GM21528 (cell line): ENCODE results near the gene SLC4A7.
"Not testable (repeated sequence)": the region's sequence is repeated elsewhere in the genome, so short reads cannot be mapped to it uniquely, and the experiment has no call there.

Source experiments
- ATAC-seq: cut with Tn5 transposase; IDR thresholded peaks from one replicate; pipeline ENCODE4 v1.9.1; 2021; ENCODE audit warnings: mild to moderate bottlenecking, moderate library complexity; ENCODE audit not compliant: unreplicated experiment, low FRiP score

Gene SLC4A7

GRCh38 chr3:27488821-27489220, 4.6 kb upstream of the SLC4A7 start:
- no peak for ATAC-seq

GRCh38 chr3:27487383-27487782, 3.2 kb upstream of the SLC4A7 start:
- ATAC-seq = no peak

DNA sequence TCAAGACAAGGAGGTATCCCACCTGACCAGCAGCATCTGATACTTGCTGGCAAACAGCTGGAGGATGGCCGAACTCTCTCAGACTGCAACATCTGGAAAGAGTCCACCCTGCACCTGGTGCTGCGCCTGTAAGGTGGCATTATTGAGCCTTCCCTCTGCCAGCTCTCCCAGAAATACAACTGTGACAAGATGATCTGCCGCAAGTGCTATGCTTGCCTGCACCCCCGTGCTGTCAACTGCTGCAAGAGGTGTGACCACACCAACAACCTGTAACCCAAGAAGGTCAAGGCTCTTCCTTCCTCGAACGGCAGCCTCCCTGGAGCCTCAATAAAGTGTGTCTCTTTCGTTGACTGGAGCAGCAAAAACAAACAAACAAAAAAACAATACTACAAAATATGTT, 2.2 kb upstream of the SLC4A7 start:
- ATAC-seq = no peak

GRCh38 chr3:27485866-27486265, 1.7 kb upstream of the SLC4A7 start:
- ATAC-seq = no peak

- ATAC-seq = peak; percentile 32
Observed at GRCh38 chr3:27483117-27484014, 818 bp downstream of the SLC4A7 start.

GRCh38 chr3:27479806-27480543, 4.2 kb downstream of the SLC4A7 start:
- ATAC-seq = no peak

- no peak for ATAC-seq
Observed at GRCh38 chr3:27471923-27472550, 12.1 kb downstream of the SLC4A7 start.

- ATAC-seq = no peak
Observed at GRCh38 chr3:27468283-27468886, 15.8 kb downstream of the SLC4A7 start.

GRCh38 chr3:27467545-27467944, 16.6 kb downstream of the SLC4A7 start:
- peak; percentile 86 for ATAC-seq

GRCh38 chr3:27464646-27465045, 19.5 kb downstream of the SLC4A7 start:
- no peak for ATAC-seq

GRCh38 chr3:27462228-27462627, 22.0 kb downstream of the SLC4A7 start:
- ATAC-seq = no peak

DNA sequence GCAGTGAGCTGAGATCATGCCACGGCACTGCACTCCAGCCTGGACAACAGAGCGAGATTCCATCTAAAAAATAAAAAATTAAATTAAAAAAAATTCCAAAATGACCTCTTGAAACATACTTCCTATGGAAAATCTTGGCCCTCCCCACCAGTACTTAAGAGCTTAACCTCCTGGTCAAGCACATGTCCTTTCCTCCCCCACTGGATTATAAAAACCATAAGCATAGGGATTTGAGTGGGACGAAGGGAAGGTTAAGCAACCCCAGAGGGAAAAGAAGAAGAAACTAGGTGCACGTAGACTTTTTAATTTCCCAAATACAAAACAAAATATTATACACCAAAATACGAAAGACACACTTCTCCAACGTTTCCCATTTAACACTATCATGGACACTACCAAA, 25.3 kb downstream of the SLC4A7 start:
- ATAC-seq = no peak

GRCh38 chr3:27456554-27456953, 27.6 kb downstream of the SLC4A7 start:
- no peak for ATAC-seq

DNA sequence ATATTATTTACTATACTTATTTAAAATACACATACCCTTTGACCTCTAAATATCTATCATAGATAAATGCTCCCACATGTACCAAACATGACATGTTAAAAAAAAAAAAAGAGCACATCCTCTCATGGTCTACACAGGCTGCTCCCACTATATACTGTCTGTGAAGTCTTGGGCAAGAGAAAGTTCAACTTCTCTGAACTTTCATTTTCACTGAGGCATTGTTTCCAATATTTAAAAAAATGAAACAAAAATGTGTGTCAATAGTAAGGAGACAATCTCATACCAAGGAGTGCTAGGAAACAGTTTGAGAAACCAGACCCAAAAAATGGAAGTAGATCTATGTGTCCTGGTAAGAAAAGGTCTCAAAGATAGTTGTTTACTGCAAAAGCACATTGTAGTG, 29.3 kb downstream of the SLC4A7 start:
- ATAC-seq = peak; percentile 62

- ATAC-seq = no peak
Observed at GRCh38 chr3:27454461-27454860, 29.7 kb downstream of the SLC4A7 start.

DNA sequence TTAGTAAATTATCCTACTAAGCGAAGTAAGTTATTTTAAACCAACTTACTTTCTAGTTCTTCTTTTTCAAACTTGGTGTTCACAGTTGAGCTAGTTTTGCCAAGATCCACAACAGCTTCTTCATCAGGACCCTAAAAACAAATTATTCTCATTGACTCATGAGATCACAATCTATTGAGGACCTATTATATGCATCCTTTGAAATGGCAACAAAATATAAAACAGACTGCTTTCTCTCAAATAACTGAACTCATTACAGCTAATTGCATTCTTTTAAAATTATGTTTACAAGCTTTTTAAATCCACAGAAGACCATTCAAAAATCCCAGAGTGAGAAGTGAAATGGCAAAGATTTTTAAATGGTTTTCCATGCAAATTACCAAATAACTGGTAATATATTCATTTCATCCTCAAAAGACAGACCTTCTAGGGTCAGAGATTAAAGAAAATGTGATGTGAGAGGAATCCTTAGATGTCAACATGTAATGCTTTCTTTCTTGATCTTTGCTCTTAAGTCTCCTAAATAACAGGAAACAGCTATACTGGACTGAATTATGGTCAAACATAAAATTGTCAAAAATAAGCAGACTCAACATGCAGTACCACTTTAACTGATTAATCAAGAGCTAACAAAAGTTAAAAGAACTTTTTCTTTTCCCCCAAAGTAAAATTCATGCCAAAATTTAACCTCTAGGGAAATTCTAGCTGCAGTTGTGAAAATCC, 31.7 kb downstream of the SLC4A7 start:
- no peak for ATAC-seq

- ATAC-seq = no peak
Observed at GRCh38 chr3:27451842-27452241, 32.3 kb downstream of the SLC4A7 start.

DNA sequence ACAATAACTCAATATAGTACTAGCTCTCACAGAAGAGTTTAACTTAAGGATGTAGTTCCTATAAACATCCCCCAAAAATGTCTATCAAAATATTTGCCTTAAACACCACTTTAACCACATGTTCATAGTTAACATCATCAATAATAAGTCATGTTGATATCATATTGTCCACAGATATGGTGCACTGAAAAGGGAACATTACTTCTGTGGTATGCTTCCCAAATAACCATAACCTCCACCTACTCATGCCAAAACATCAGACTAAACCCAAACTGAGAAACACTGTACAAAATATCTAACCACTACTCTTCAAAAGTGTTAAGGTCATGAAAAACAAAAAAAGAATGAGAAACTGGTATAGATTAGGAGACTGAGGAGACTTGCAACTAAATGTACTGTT, 32.9 kb downstream of the SLC4A7 start:
- ATAC-seq = no peak

DNA sequence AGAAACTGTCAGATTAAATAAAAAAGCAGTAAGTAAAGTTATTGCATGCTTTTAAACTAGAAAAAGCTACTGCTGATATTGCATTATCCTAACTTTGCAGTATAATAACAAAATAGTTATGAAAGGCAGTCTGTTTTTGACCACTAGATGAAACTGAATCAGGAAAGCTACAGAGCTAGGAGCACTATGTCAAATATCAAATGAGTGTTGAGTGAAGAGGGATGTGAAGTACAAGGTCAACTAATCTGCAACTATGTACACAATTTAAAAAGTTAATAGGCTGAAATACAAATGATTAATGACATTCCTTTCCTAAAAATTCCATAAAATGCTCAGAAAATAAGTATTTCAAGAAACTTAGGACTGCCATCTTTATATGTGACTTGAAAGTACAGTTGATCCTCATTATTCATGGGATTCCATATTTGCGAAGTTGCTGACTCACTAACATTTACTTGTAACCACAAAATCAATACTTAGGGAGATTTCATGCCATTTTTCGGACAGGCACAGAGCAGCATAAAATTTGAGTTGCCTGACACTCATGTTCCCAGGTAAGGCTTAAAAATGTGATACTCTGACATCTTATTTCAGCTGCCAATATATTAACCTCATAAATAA, 34.5 kb downstream of the SLC4A7 start:
- ATAC-seq = no peak

GRCh38 chr3:27442995-27443394, 41.2 kb downstream of the SLC4A7 start:
- ATAC-seq = not testable (repeated sequence)
